ENCODE measurements around the gene HELB. TPM values are rescaled to one million over a fixed set of nuclear protein-coding genes. Genes with fewer than 3 reads are reported as not detected.

Gene HELB
- total RNA-seq, 1 donor from 2014 or later, result 6.9 TPM

DNA sequence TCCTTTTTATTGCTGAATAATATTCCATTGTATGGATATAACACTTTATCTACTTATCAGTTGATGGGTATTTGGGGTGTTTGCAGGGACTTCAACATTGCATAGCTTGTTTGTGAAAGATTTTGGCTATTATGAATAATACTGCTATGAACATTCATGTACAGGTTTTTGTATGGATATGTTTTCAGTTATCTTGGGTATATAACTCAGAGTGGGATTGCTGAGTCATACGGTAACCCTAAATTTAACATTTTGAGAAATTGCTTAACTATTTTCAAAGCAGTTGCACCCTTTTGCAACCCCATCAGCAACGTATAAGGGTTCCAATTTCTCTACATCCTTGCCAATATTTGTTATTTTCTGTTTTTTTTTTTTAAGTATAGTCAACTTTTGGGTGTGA lies 27.3 kb upstream of the HELB start:
- DNase-seq, result no peak
- no peak for ATAC-seq
- Histone ChIP-seq H3K4me1 (no peaks in the 10 kb centered on the region), H3K4me3 (no peak overlapping the region), H3K27ac (no peak overlapping the region), H3K27me3 (no peaks in the 10 kb centered on the region), H3K9me3 (no peaks in the 10 kb centered on the region), H3K36me3 (no peaks in the 10 kb centered on the region)
- intact Hi-C loops (cut with DNase I), result no loop called here
- TF ChIP-seq, protein P1, sequence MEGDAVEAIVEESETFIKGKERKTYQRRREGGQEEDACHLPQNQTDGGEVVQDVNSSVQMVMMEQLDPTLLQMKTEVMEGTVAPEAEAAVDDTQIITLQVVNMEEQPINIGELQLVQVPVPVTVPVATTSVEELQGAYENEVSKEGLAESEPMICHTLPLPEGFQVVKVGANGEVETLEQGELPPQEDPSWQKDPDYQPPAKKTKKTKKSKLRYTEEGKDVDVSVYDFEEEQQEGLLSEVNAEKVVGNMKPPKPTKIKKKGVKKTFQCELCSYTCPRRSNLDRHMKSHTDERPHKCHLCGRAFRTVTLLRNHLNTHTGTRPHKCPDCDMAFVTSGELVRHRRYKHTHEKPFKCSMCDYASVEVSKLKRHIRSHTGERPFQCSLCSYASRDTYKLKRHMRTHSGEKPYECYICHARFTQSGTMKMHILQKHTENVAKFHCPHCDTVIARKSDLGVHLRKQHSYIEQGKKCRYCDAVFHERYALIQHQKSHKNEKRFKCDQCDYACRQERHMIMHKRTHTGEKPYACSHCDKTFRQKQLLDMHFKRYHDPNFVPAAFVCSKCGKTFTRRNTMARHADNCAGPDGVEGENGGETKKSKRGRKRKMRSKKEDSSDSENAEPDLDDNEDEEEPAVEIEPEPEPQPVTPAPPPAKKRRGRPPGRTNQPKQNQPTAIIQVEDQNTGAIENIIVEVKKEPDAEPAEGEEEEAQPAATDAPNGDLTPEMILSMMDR (IDR thresholded peaks at IDR 0.05), result no peak

DNA sequence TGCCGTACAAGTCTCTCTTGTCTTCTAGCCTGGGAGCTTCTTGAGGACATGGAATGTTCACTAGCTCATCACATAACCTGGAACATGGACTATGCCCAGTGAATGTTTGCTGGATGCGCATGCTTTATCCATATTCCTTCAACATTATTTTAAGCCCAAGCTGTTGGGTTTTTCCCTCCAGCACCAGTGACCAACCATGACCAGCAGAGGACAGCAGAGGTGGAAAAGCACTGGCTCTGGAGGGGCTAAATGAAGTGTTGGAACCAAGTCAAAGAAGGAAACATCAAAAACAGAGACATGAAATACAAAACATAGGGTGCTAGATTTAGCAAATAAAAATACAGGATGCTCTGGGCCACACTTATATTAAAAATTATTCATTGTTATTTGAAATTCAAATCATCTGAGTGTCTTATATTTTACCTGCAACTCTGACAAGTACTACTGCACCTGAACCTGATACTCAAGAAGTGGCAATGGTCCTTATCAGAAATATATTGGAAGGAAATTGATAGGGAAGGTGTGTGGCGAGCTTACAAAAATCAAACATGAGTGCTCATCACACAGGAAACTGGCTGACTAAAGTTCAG lies 23.1 kb upstream of the HELB start:
- Histone ChIP-seq H3K4me3 (no peak overlapping the region), H3K9me3 (no peaks in the 10 kb centered on the region), H3K27ac (no peak overlapping the region), H3K36me3 (no peaks in the 10 kb centered on the region), H3K4me1 (no peaks in the 10 kb centered on the region), H3K27me3 (no peaks in the 10 kb centered on the region)
- intact Hi-C loops (cut with DNase I), result no loop called here
- DNase-seq (no peak), ATAC-seq (peak; percentile 53)
- TF ChIP-seq, protein P1 (IDR thresholded peaks at IDR 0.05), result peak; percentile 52

DNA sequence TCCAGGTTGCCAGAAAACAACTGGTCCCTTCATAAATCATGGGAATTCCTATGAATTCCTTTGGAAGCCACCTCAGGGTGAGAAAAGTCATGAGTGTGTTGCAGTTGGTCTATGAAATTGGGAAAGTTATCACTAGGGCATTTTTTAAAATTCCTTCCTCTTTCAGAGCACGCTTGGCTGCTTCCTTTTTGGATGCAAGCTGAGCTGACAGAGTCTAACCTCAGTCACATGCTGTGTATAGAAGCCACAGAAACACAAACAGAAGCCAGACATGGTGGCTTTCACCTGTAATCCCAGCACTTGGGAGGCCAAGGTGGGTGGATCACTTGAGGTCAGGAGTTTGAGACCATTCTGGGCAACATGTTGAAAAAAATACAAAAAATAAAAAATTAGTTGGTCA lies 21.7 kb upstream of the HELB start:
- TF ChIP-seq, protein P1 (IDR thresholded peaks at IDR 0.05), result no peak
- Histone ChIP-seq H3K4me3 (no peak overlapping the region), H3K4me1 (no peaks in the 10 kb centered on the region), H3K36me3 (no peaks in the 10 kb centered on the region), H3K27me3 (no peaks in the 10 kb centered on the region), H3K27ac (no peak overlapping the region), H3K9me3 (no peaks in the 10 kb centered on the region)
- DNase-seq, result no peak
- peak; percentile 74 for ATAC-seq
- intact Hi-C loops (cut with DNase I), result no loop called here

DNA sequence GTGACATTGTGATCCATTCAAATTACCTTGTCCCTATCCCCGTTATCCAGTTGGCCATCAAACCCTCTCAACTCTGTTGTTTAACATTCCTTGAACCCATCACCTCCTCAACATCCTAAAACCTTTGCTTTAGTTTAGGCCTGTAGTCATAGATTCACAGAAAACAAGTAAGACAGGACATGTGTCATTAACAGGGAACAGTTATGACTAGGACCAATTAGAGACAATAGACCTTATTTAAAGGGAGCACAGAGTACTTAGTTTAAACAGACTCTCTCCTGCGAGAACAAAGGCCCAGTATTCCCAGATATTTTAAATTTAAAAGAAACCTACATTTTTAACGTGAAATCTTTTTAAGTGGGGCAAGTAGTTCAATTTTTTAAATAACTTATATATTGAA lies 20.0 kb upstream of the HELB start:
- no peaks in the 10 kb centered on the region for H3K4me1 ChIP-seq
- H3K36me3 ChIP-seq, result no peaks in the 10 kb centered on the region
- TF ChIP-seq, protein P1 (IDR thresholded peaks at IDR 0.05), result no peak
- DNase-seq, result no peak
- H3K4me3 ChIP-seq, result no peak overlapping the region
- ATAC-seq, result no peak
- no peaks in the 10 kb centered on the region for H3K27me3 ChIP-seq
- H3K9me3 ChIP-seq, result no peaks in the 10 kb centered on the region
- intact Hi-C loops (cut with DNase I), result no loop called here
- H3K27ac ChIP-seq, result no peak overlapping the region

DNA sequence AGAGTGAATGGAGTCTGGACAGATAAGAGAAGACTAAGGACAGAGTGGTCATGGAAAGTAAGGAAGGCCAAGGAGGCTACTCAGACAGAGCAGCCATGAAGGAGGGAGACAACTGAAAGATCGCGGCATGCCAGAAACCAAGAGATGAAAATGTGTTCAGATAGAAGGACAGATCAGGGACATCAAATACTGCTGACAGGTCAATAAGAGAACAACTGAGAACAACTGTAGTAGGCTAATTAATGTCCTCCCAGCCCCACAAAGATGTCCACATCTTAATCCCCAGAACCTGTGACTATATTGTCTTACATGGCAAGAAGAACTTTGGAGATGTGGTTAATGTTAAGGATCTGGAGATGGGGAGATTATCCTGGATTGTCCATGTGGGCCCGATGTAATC lies 15.0 kb upstream of the HELB start:
- TF ChIP-seq, protein P1 (IDR thresholded peaks at IDR 0.05), result no peak
- Histone ChIP-seq H3K36me3 (no peaks in the 10 kb centered on the region), H3K27me3 (no peaks in the 10 kb centered on the region), H3K4me3 (no peak overlapping the region), H3K4me1 (no peaks in the 10 kb centered on the region), H3K27ac (no peak overlapping the region), H3K9me3 (no peaks in the 10 kb centered on the region)
- no peak for DNase-seq
- ATAC-seq, result no peak
- intact Hi-C loops (cut with DNase I), result no loop called here

DNA sequence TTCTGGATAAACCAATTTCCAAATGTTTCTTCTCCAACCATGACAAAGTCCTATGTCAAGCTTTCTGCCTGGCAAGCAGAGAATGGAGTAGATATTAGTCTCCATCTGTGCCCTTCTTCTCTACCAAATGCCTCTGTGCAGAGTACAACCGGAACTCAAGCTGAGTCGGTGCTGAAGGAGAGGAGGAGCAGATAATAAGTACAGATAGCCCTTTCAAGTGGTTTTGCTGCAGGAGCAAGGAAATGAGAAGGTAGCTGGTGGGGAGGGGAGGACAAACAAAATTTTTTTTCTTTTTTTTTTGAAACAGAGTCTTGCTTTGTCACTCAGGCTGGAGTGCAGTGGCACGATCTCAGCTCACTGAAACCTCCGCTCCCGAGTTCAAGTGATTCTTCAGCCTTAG lies 14.2 kb upstream of the HELB start:
- Histone ChIP-seq H3K27ac (no peak overlapping the region), H3K9me3 (no peaks in the 10 kb centered on the region)
- ATAC-seq, result peak; percentile 43

More for the DNA sequence above, 14.2 kb upstream of the HELB start:
- Histone ChIP-seq H3K36me3 (no peaks in the 10 kb centered on the region), H3K27me3 (no peaks in the 10 kb centered on the region), H3K4me1 (no peaks in the 10 kb centered on the region), H3K4me3 (no peak overlapping the region)
- no peak for DNase-seq
- TF ChIP-seq, protein P1 (IDR thresholded peaks at IDR 0.05), result no peak
- intact Hi-C loops (cut with DNase I), result no loop called here

Measured in upper lobe of right lung (tissue), 1 donor.